Neutrophil (primary cell): ENCODE results near the gene TSPAN4.

ENCODE experiments used
- H3K27ac ChIP-seq: fragments of 200-600 bp; sonication (generic); 2 replicates; pipeline ENCODE4 v1.5.1; 2016; ENCODE audit warnings: mild to moderate bottlenecking, moderate library complexity
- H3K27me3 ChIP-seq: fragments of 200-600 bp; sonication (generic); 2 replicates; pipeline ENCODE4 v1.6.0; 2016; ENCODE audit warnings: mild to moderate bottlenecking
- H3K36me3 ChIP-seq: fragments of 200-600 bp; sonication (generic); 2 replicates; pipeline ENCODE4 v1.5.1; 2017
- H3K4me1 ChIP-seq, 2 experiments: fragments of 200-600 bp in 1 of 2; sonication (generic) in 1 of 2; 1 replicate in 1 of 2; 2 replicates in 1 of 2; pipeline versions ENCODE4 v1.5.1 to v1.6.1; 2013 to 2016; ENCODE audit warnings: low read depth in 1 of 2, low read length in 1 of 2, mild to moderate bottlenecking in 1 of 2, moderate library complexity in 1 of 2; ENCODE audit not compliant: control insufficient read depth in 1 of 2, insufficient read depth in 1 of 2
- H3K4me3 ChIP-seq, 2 experiments: fragments of 200-600 bp in 1 of 2; sonication (generic) in 1 of 2; 1 replicate in 1 of 2; 2 replicates in 1 of 2; pipeline ENCODE4 v1.5.1; 2013 to 2016; ENCODE audit warnings: low read depth in 1 of 2, low read length in 1 of 2, mild to moderate bottlenecking in 1 of 2, moderate library complexity in 1 of 2
- H3K9me3 ChIP-seq: fragments of 200-600 bp; sonication (generic); 2 replicates; pipeline ENCODE4 v1.5.1; 2016
- TF ChIP-seq, protein P1 (sequence below): fragments of 200-600 bp; sonication (generic); IDR thresholded peaks from 2 replicates; pipeline ENCODE4 v1.5.1; 2016; ENCODE audit warnings: antibody characterized with exemption

TSPAN4 gene

GRCh38 chr11:869399-870126 is 26.9 kb downstream of the TSPAN4 start:
- Histone ChIP-seq H3K4me3 (no peak overlapping the region), H3K4me1 (no peaks in the 10 kb centered on the region), H3K27ac (no peak overlapping the region), H3K9me3 (no peaks in the 10 kb centered on the region), H3K27me3 (no peaks in the 10 kb centered on the region), H3K36me3 (peaks cover 7% of the 10 kb centered on the region)
- TF ChIP-seq, protein P1, sequence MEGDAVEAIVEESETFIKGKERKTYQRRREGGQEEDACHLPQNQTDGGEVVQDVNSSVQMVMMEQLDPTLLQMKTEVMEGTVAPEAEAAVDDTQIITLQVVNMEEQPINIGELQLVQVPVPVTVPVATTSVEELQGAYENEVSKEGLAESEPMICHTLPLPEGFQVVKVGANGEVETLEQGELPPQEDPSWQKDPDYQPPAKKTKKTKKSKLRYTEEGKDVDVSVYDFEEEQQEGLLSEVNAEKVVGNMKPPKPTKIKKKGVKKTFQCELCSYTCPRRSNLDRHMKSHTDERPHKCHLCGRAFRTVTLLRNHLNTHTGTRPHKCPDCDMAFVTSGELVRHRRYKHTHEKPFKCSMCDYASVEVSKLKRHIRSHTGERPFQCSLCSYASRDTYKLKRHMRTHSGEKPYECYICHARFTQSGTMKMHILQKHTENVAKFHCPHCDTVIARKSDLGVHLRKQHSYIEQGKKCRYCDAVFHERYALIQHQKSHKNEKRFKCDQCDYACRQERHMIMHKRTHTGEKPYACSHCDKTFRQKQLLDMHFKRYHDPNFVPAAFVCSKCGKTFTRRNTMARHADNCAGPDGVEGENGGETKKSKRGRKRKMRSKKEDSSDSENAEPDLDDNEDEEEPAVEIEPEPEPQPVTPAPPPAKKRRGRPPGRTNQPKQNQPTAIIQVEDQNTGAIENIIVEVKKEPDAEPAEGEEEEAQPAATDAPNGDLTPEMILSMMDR: no peak

DNA sequence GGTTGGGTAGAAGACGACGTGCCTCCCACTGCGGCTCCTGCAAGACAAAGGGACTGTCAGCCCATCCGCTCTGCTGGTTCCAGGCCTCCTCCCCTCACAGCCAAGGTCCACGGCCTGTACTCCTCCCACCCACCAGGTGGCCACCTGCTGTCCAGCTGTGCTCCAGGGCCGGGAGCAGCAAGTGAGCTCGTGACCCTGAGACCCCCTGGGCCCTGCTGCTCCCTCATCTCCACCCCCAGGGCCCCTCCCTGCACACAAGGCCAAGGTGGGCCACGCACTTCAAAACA is 27.4 kb downstream of the TSPAN4 start:
- TF ChIP-seq, protein P1: no peak
- H3K4me1 ChIP-seq: no peaks in the 10 kb centered on the region
- H3K36me3 ChIP-seq: peaks cover 7% of the 10 kb centered on the region
- H3K27ac ChIP-seq: no peak overlapping the region
- H3K9me3 ChIP-seq: no peaks in the 10 kb centered on the region
- no peak overlapping the region for H3K4me3 ChIP-seq
- no peaks in the 10 kb centered on the region for H3K27me3 ChIP-seq

- Histone ChIP-seq H3K9me3 (no peaks in the 10 kb centered on the region), H3K27ac (no peak overlapping the region), H3K4me3 (no peak overlapping the region), H3K4me1 (no peaks in the 10 kb centered on the region), H3K27me3 (no peaks in the 10 kb centered on the region), H3K36me3 (peaks cover 7% of the 10 kb centered on the region)
- TF ChIP-seq, protein P1: no peak
Measured at GRCh38 chr11:870418-870817, 27.8 kb downstream of the TSPAN4 start.

DNA sequence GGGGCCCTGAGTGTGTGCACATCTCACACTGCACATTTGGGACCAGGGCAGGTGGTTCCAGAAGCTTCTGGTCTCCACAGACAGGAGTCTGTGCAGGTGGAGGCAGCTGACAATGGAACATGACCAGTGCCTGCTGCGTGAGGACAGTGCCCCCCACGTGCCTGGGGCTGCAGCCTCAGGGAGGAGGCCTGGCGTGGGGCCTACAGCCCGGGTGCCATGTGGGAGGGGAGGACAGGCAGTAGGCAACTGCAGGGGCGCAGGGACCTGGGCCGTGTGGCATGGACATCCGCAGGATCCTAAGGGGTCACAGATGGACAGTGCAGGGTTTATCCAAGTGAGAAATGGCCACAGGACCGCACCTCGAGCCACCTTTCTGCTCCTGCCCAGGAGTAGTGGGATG is 28.8 kb downstream of the TSPAN4 start:
- Histone ChIP-seq H3K4me1 (no peaks in the 10 kb centered on the region), H3K4me3 (no peak overlapping the region), H3K36me3 (peaks cover 7% of the 10 kb centered on the region), H3K27me3 (no peaks in the 10 kb centered on the region), H3K9me3 (no peaks in the 10 kb centered on the region), H3K27ac (no peak overlapping the region)
- TF ChIP-seq, protein P1: no peak

DNA sequence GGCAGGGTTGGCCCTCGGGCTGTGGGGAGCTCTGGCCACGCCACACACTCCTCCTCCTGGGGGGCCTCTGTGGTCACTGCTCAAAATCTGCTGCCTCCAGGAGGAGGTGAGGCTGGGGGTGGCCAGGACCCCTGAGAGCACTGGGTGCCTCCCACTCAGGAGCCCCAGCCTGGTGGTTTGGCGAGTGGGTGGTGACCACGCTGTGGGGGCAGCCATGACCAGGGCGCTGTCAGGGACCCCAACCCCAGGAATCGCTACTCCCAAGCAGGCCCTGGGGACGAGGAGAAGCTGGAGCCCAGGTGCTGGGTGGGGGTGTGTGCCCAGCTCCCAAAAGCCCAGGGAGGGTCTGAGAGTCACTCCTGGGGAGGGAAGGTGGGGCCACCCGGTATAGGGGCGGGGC is 30.1 kb downstream of the TSPAN4 start:
- Histone ChIP-seq H3K4me1 (no peaks in the 10 kb centered on the region), H3K27ac (no peak overlapping the region), H3K9me3 (no peaks in the 10 kb centered on the region), H3K36me3 (peaks cover 7% of the 10 kb centered on the region), H3K4me3 (no peak overlapping the region), H3K27me3 (no peaks in the 10 kb centered on the region)
- TF ChIP-seq, protein P1: no peak
